WERI-Rb-1 (cell line): ENCODE data around the gene VANGL1.

ENCODE experiments used
- DNase-seq: peaks from one replicate; pipeline ENCODE4 v3.0.0-alpha.2; 2020
- H3K27ac ChIP-seq: fragments of 250-450 bp; sonication (Bioruptor Pico); 2 replicates; pipeline ENCODE4 v1.5.1; 2020; ENCODE audit warnings: mild to moderate bottlenecking, moderate library complexity
- H3K27me3 ChIP-seq: fragments of 250-450 bp; sonication (Bioruptor Pico); 2 replicates; pipeline ENCODE4 v1.5.1; 2021; ENCODE audit warnings: mild to moderate bottlenecking, low read depth, moderate library complexity; ENCODE audit not compliant: insufficient read depth, severe bottlenecking
- H3K36me3 ChIP-seq: fragments of 250-450 bp; sonication (Bioruptor Pico); 2 replicates; pipeline ENCODE4 v1.5.1; 2020; ENCODE audit warnings: mild to moderate bottlenecking, moderate library complexity
- H3K4me3 ChIP-seq: 2 replicates; pipeline ENCODE4 v1.5.1; 2011; ENCODE audit warnings: low read depth, mild to moderate bottlenecking, control low read depth, low read length
- H3K9me3 ChIP-seq: fragments of 250-450 bp; sonication (Bioruptor Pico); 2 replicates; pipeline ENCODE4 v1.5.1; 2021; ENCODE audit warnings: mild to moderate bottlenecking, moderate library complexity; ENCODE audit not compliant: severe bottlenecking
- CTCF ChIP-seq: IDR thresholded peaks from 2 replicates; pipeline ENCODE4 v1.5.1; 2011; ENCODE audit warnings: low read depth, mild to moderate bottlenecking, control low read depth, inconsistent platforms, low read length

VANGL1 gene

DNA sequence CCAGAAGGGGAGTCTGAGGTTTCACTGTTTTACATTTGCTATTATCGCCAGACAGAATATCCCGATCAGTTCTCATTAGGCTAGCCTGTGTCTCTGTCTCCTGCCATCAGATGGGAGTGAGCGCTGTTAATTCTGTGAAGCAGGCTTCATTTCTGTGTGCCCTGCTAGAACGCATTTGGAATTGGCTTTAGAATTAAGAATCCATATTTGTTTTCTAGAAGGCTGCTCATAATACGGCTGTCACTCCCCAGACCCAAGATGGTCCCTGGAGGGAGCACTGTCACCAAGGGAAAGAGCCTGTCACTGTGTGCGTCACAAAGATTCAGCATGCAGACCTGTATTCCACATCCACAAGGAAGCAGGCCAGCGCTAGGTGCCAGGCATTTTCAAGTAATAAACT is 77.5 kb downstream of the VANGL1 start:
- no peak for TF ChIP-seq CTCF
- Histone ChIP-seq H3K27me3 (no peaks in the 10 kb centered on the region), H3K4me3 (no peak overlapping the region), H3K36me3 (no peaks in the 10 kb centered on the region), H3K9me3 (no peaks in the 10 kb centered on the region), H3K27ac (no peak overlapping the region)
- no peak for DNase-seq

DNA sequence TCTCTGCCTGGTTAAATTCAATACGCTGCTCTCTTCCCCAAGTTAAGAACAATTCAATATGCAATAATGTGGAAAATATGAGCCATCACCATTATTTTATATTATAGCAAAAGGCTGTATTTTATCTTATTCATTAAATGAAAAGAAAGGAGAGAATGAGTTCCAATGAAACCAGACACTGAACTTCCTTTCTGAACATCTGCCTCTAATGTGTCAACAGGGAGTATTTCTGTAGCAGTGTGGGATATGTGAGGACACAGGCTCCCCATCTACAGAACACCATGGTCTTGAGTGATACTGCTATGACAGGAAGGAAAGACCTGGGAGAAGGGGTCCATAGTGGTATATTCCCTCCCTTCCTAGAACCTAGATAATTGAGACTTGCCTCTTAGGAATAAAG is 80.5 kb downstream of the VANGL1 start:
- Histone ChIP-seq H3K27ac (no peak overlapping the region), H3K9me3 (no peaks in the 10 kb centered on the region), H3K4me3 (no peak overlapping the region), H3K36me3 (no peaks in the 10 kb centered on the region), H3K27me3 (no peaks in the 10 kb centered on the region)
- TF ChIP-seq CTCF = no peak
- DNase-seq = no peak

DNA sequence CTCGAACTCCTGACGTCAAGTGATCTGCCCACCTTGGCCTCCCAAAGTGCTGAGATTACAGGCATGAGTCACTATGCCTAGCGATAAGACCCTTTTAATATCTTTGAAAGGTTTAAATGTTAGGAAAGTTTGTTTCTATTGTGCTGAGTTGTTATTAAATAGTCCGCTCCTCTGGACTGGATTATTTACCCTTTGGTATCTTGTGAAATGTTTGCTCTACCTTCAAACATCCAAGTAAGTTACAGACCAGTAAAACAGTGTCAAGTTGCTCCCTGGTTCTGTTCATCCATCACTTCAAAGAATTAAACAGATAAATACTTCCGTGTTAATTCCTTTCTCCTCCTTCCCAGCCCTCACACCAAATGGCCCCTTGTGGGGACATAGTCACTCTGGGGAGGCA is 82.0 kb downstream of the VANGL1 start:
- Histone ChIP-seq H3K36me3 (no peaks in the 10 kb centered on the region), H3K9me3 (no peaks in the 10 kb centered on the region), H3K27me3 (no peaks in the 10 kb centered on the region), H3K4me3 (no peak overlapping the region), H3K27ac (no peak overlapping the region)
- DNase-seq = no peak
- TF ChIP-seq CTCF = no peak

DNA sequence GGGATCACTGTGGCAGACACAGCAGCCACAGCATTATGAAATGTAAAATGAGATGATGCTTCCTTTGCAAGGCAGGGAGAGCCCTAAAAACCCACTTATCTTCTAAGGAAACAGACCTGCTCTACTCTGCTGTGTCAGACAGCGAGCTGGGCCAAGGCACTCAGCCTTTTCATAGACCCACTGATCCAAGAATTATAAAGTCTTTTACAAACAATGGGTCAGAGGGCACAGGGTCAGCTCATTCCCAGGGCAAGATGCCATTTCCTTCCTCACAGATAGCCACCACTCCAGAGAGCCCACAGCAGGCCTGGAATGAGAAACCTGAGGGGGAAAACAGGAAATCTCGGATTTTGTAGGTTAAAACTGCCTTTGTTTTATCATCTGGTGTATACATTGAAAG is 83.8 kb downstream of the VANGL1 start:
- no peak for DNase-seq
- H3K4me3 ChIP-seq = no peak overlapping the region
- no peaks in the 10 kb centered on the region for H3K9me3 ChIP-seq
- no peak for TF ChIP-seq CTCF
- H3K27ac ChIP-seq = no peak overlapping the region
- H3K27me3 ChIP-seq = no peaks in the 10 kb centered on the region
- no peaks in the 10 kb centered on the region for H3K36me3 ChIP-seq

DNA sequence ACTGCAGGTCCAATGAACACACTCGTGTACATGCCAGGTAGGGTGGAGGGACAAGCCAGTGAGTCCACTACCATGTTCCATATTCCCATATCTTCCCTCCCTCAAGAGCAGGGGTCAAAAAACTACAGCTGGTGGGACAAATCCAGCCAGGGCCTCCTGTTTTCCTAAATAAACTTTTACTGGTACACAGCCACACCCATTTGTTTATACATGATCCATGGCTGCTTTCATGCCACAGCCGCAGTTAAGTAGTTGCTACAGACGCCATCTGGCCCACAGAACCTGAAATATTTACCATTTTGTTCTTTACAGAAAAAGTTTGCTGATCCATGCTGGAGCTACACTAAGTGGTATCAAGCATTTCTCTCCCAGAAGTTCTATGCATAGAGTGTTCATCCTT is 84.4 kb downstream of the VANGL1 start:
- H3K4me3 ChIP-seq = no peak overlapping the region
- TF ChIP-seq CTCF = no peak

GRCh38 chr1:115726570-115726969 is 84.8 kb downstream of the VANGL1 start:
- no peak for TF ChIP-seq CTCF
- Histone ChIP-seq H3K27me3 (no peaks in the 10 kb centered on the region), H3K36me3 (no peaks in the 10 kb centered on the region), H3K27ac (no peak overlapping the region), H3K4me3 (no peak overlapping the region), H3K9me3 (no peaks in the 10 kb centered on the region)
- no peak for DNase-seq

More for the DNA sequence above, 84.4 kb downstream of the VANGL1 start:
- no peaks in the 10 kb centered on the region for H3K36me3 ChIP-seq
- DNase-seq = no peak
- H3K27me3 ChIP-seq = no peaks in the 10 kb centered on the region
- no peak overlapping the region for H3K27ac ChIP-seq
- H3K9me3 ChIP-seq = no peaks in the 10 kb centered on the region
